Measurements from ENCODE around the gene CNTFR.

CNTFR gene

DNA sequence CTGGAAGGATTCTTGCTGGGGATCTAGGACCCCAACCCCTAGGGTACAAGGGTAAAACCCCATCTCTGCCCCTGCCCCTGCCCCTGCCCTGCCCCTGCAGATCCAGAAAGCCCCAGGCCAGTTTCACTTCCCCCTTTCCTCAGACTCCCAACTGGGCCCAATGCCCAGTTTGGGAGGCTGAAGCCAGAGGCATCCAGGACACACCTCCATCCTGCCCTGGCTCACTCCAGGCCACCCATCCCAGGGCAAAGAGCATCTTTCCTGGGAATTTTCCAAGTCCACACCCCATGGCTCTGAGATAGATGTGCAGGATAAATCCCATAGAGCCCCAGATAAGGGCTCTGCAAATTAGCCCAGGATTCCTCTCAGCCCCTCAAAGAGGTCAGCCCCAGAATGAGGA lies 17.4 kb downstream of the CNTFR start:
- no peak for DNase-seq (ENCODE audit: low read depth)

- no peak for DNase-seq (ENCODE audit: low read depth)
These were observed 18.1 kb downstream of the CNTFR start for GRCh38 chr9:34571481-34571810.

DNA sequence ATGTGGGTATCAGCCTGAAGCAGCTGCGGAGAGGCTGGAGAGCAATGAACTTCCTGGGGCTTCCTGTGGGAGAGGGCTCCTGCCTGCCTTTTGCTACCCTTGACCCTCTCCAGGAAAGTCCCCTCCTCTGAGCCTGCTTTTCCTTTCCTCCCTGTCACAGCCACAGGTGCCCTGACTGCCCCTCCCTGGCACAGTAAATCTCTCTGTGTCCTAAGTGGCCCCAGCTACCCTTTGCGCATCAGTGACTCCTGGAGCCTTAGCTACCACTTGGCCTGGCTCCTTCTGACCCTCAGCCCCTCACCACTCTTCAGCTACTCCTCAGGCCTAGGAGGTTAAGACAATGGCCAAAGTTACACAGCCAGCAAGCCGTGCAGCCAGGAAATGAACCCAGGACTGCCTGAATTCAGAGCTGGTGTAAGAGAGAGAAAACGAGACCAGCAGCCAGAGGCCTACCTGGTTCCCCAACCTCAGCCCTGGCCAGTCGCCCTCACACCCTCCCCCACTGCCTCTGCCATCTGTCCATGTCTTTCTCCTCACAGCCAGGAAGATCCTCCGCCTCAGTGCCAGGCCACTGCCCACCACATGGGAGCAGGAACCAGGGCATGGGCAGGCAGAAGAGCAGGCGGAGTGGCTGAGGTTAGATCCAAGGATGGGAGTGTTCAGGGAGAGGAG lies 18.6 kb downstream of the CNTFR start:
- DNase-seq (ENCODE audit: low read depth) = no peak

GRCh38 chr9:34570376-34570775 lies 19.1 kb downstream of the CNTFR start:
- DNase-seq (ENCODE audit: low read depth) = no peak

GRCh38 chr9:34568774-34569173 lies 20.8 kb downstream of the CNTFR start:
- no peak for DNase-seq (ENCODE audit: low read depth)

- no peak for DNase-seq (ENCODE audit: low read depth)
These were observed 21.4 kb downstream of the CNTFR start for GRCh38 chr9:34568133-34568532.

DNA sequence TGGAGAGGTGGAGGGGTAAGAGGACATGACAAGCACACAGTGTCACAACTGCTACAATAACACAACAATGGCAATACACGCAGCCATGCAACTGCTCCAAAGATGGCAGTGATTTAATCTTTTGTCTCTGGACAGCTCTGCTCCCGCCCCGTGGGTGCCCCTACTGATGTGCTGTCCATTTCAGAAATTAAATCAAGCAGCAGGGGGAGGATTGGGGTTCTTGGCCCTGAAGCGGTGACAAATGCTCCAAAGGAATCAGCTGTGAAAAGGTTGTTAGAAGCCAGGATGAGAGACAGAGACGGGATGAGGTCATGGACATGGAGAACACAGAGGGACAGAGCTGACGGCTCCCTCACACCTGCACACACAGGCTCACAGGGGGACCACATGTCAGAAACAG lies 22.6 kb downstream of the CNTFR start:
- no peak for DNase-seq (ENCODE audit: low read depth)

DNA sequence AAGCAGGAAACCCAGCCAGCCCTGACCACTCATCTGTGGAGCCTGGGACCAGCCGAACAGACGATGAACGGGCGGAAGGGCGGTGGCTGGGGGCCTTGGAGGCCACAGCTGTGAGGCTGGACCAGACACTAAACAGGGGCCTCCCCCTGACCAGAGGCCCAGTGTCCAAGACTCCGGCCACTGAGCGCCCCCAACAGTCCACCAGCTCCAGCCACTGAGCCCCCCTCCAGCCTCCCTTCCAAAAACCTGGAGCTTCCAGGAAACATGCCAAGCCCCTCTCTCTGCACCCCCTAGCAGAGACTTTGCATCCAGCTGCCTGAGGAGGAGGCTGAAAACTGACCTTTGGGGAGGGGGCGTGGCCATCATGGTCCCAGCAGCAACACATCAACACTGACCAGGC lies 23.2 kb downstream of the CNTFR start:
- no peak for DNase-seq (ENCODE audit: low read depth)

DNA sequence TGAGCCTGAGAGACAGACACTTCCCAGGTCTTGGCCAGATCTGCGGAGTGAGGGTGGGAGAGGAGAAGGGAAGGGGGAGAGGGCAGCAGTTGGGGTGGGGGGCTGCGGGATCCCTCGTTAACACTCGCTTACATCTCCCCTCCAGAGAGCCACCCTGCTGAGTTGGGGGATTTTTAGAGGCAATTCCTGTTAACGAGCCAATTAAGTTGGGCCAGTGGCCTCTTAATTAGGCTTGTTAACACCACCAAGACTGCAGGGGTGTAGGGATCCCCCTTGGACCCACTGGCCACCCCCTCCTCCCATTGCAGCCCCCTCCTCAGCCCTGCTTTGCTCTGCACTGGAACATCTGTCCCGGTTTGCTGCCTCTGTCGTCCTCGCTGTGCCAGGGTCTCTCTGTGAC lies 23.7 kb downstream of the CNTFR start:
- DNase-seq (ENCODE audit: low read depth) = no peak

DNA sequence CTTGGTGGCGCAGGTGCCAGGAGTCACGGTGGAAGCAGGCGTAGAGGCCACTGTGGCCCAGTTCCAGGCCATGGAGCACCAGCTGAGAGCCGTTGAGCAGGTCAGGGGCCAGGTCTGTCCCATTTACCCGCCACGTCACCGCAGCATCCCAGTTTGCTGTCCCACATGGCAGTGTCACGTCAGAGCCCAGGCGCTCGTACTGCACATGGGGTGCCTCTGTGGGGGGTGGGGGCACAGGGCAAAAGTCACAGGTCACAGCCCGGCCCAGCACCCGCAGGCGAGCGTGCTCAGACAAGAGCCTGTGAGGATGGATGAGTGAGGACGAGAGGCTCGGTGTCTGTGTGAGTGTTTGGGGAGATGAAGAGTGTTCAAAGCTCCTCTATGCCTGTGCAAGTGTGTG lies 24.9 kb downstream of the CNTFR start:
- DNase-seq (ENCODE audit: low read depth) = no peak

DNA sequence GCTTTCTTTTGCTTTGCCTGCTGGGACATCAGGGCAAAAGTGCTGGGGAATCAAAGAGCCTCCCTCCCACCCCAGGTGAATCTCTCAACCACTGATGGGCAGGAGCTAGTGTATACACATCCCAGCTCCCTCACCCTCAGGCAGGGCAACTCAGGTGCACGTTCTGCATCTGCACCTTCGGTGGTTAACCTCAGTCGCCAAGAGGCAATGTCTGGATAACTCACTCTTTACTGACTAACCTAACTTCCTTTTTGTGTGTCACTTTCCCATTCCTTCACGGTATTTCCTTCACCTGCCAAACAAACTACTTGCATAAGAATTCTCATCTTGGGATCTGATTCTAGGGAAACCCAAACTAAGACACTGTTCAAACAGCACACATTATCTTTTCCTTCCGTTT lies 26.3 kb downstream of the CNTFR start:
- no peak for DNase-seq (ENCODE audit: low read depth)

GRCh38 chr9:34562135-34562745 lies 27.3 kb downstream of the CNTFR start:
- peak; percentile 14 for DNase-seq (ENCODE audit: low read depth)

- DNase-seq (ENCODE audit: low read depth) = no peak
These were observed 28.8 kb downstream of the CNTFR start for GRCh38 chr9:34560599-34561214.

DNA sequence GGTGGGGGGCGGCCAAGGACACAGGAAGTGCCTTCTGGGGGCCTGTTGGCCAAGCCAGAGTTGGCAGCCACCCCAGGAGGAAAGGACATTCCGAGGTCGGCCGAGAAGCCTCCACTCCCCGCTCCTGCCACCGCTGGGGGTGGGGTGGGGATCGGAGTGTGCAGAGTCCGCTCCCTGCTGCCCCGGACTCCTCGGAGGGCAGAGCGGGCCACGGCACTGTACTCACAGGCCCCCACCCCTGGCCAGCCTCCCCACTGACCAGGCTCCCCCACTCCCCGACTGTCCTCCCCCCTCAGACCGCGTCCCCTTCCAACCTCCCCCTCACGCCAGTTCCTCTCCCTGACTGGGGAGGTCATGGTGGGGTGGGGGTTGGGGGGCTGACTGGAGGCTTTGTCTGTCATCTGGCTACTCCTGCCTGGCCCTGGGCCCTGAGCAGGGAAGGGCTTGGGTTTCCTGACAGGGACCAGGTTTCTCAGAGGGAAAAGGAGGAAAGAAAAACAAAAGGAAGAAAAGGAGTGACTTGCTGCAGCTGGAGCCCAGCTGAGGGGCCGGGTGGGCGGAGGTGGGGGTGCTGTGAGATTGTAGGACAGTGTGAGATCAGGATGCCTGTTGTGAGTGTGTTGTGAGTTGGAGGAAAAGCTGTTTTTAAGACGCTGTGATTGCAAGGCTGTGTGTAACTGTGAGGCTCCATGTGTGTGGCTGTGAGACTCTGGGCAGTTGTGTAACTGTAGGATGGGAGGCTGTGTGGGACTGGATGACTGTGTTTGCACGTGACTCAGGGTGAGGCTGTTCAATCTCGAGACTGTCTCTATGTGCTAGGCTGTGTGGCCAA lies 29.7 kb downstream of the CNTFR start:
- no peak for DNase-seq (ENCODE audit: low read depth)

DNA sequence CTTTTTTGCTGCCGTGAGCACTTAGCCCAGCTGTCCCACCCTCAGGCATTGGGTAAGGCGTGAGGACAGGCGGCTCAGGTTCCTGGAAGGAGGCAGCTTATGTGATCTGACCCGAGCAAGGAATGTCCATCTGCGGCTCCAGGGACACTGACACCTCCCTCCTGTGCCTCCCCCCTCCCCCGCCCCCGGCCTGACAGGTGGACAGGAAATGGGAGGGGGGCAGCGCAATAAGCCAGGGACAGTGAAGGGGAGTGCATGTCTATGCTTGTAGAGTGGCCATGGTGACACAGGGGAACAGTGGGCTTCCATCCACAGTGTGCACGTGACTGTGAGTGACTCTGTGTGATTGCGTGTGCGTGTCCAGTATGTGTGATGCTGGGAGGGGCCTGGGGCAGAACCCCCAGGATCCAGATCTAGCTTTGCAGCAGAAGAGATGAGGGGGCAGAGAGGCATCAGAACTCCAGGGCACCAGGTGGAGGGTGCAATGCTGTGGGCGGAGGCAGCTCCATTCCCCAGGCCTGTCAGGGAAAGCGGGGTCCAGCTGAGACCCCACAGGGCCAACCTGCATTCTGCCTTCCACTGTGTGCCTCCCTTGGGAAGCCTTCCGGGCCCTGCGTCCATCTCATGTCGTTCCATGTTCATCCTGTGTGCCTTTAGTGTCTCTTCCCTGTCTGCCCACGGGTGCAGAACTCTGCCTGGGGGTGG lies 30.5 kb downstream of the CNTFR start:
- DNase-seq (ENCODE audit: low read depth) = no peak

- DNase-seq (ENCODE audit: low read depth) = no peak
These were observed 31.2 kb downstream of the CNTFR start for GRCh38 chr9:34558364-34558763.

DNA sequence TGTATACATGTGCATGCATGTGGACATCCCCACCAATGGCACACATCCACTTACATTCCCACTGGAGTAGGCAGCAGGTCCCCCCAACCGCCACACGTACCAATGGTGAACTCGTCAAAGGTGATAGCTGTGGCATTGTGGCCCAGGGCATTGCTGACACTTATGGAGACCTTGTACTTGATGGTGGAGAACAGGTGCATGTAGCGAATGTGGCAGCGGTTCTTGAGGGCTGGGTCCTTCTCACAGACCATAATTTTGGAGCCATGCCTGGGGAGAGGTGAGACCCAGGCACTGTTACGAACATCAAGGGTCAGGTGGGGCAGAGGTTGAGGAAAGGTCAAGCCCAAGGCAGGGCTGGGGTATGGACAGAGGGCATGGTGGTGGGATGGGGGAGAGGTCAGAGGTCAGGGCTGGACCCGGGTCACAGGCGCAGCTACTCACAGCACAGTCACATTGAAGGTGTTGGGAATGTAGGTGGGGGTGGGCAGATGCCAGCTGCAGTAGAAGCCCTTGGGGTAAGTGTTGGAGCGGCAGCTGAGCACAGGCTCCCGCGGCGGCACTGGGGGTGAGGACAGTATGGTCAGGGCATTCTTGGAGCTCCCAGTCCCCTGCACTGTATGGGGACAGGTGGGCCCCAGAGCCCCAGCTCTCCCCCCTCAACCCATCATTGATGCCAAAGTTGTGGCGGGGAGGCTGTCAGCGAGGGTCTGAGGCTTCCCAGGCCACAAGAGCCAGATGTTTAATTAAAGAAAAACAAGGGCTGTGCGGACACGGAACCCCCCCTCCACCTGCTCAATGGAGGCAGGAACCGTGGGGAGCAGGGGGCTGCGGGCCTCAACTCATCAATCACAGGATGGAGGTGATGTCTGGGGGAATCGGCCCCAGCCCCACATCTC lies 31.9 kb downstream of the CNTFR start:
- DNase-seq (ENCODE audit: low read depth) = no peak

- no peak for DNase-seq (ENCODE audit: low read depth)
These were observed 32.6 kb downstream of the CNTFR start for GRCh38 chr9:34556949-34557348.

DNA sequence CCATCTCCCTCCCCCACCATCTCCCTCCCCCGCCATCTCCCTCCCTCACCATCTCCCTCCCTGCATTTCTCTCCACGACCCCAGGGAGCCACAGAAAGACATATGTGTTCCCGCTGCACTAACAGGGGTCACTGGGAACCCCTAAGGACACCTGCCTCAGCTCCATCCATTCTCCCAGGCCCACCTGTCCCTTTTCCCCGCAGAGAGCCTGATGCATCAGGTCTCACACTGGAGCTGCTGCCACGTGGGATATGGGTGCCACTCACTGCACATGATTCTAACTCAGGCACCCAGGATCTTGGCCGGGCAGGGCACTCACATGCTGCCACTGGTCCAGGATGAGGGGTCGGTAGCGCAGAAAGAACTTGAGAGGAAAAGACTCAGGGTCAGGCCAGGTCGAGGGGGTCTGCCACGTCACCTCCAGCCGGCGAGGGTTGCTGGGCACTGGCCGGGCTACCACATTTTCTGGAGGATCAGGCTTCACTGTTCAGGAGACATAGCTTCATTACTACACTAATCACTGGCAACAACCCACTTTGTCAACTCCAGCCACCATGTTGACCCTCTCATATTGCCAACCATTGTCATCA lies 33.5 kb downstream of the CNTFR start:
- DNase-seq (ENCODE audit: low read depth) = no peak

GRCh38 chr9:34555500-34555899 lies 34.0 kb downstream of the CNTFR start:
- no peak for DNase-seq (ENCODE audit: low read depth)

- DNase-seq (ENCODE audit: low read depth) = no peak
These were observed 34.5 kb downstream of the CNTFR start for GRCh38 chr9:34555002-34555348.

Data from activated T-cell treated with anti-CD3 and anti-CD28 coated beads for 24 hours (primary cell).